Measurements from ENCODE around the gene MPV17.
"Not testable (repeated sequence)": the region's sequence is repeated elsewhere in the genome, so short reads cannot be mapped to it uniquely, and the experiment has no call there.

DNA sequence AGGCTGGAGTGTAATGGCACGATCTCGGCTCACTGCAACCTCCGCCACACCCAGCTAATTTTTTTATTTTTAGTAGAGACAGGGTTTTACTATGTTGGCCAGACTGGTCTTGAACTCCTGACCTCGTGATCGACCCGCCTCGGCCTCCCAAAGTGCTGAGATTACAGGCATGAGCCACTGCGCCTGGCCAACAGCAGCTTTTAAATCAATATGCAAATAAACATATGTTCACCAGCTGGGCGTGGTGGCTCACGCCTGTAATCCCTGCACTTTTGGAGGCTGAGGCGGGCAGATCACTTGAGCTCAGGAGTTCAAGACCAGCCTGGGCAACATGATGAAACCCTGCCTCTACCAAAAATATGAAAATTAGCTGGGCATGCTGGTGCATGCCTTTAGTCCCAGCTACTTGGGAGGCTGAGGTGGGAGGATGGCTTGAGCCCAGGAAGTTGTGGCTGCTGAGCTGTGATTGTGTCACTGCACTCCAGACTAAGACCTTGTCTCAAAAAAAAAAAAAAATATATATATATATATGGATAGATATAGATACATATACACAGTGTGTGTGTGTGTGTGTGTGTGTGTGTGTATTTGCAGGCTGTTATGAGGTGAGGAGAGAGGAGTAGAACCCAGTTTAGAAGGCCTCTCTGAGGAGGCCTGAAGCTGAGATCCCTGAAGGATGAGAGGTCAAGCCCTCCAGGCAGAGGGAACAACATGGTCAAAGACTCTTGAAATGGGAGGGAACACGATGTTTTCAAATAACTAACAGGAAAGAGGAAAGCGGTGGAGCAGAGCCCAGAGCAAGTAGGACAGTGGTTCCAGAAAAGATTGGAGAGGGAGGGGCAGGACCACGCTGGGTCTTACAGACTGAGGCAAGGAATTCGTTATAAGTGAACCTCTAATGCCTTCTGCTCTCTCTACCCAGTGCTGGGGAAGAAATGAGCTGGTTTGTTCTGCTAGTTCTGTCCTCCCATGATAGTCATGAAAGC, 50.1 kb downstream of the MPV17 start:
- TF ChIP-seq DNMT3B (CRISPR knock-in tag; conservative IDR thresholded peaks at IDR 0.05); FOXK1 (CRISPR knock-in tag; IDR thresholded peaks at IDR 0.05; ENCODE audit: borderline replicate concordance, low read depth); ZNF510 (CRISPR knock-in tag; IDR thresholded peaks at IDR 0.05; ENCODE audit: low read depth); ZBTB3 (CRISPR knock-in tag; IDR thresholded peaks at IDR 0.05; ENCODE audit: borderline replicate concordance, low read depth); JUN (CRISPR knock-in tag; IDR thresholded peaks at IDR 0.05); ZNF207 (IDR thresholded peaks at IDR 0.05; ENCODE audit: borderline replicate concordance): not testable (repeated sequence)
- TF ChIP-seq, protein P1, sequence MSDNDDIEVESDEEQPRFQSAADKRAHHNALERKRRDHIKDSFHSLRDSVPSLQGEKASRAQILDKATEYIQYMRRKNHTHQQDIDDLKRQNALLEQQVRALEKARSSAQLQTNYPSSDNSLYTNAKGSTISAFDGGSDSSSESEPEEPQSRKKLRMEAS (IDR thresholded peaks at IDR 0.05): not testable (repeated sequence)
- TF ChIP-seq, protein P2, sequence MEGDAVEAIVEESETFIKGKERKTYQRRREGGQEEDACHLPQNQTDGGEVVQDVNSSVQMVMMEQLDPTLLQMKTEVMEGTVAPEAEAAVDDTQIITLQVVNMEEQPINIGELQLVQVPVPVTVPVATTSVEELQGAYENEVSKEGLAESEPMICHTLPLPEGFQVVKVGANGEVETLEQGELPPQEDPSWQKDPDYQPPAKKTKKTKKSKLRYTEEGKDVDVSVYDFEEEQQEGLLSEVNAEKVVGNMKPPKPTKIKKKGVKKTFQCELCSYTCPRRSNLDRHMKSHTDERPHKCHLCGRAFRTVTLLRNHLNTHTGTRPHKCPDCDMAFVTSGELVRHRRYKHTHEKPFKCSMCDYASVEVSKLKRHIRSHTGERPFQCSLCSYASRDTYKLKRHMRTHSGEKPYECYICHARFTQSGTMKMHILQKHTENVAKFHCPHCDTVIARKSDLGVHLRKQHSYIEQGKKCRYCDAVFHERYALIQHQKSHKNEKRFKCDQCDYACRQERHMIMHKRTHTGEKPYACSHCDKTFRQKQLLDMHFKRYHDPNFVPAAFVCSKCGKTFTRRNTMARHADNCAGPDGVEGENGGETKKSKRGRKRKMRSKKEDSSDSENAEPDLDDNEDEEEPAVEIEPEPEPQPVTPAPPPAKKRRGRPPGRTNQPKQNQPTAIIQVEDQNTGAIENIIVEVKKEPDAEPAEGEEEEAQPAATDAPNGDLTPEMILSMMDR (CRISPR knock-in tag; IDR thresholded peaks at IDR 0.05): not testable (repeated sequence)

Data from HepG2 (cell line).